Epithelial cell of proximal tubule (primary cell): ENCODE data around the gene CCDC172. TPM values are rescaled to one million over a fixed set of nuclear protein-coding genes. Genes with fewer than 3 reads are reported as not detected.

Experiments used
- DNase-seq: peaks from one replicate; pipeline ENCODE4 v3.0.0-alpha.2; 2011; ENCODE audit warnings: low read depth
- H3K4me3 ChIP-seq: 2 replicates; pipeline ENCODE4 v1.5.1; 2011; ENCODE audit warnings: low read depth, mild to moderate bottlenecking, low read length
- total RNA-seq: library from RNA; depleted of rRNA; stranded (reverse); fragments of >200 nt; gene quantifications from 2 replicates; pipeline ENCODE4 v1.2.3, GENCODE V29; 2015
- TF ChIP-seq, protein P1 (sequence below): conservative IDR thresholded peaks from 2 replicates; pipeline ENCODE4 v1.5.1; 2012; ENCODE audit warnings: low read depth, mild to moderate bottlenecking, low read length

The CCDC172 gene
- total RNA-seq, 1 donor from 2014 or later, result not detected

DNA sequence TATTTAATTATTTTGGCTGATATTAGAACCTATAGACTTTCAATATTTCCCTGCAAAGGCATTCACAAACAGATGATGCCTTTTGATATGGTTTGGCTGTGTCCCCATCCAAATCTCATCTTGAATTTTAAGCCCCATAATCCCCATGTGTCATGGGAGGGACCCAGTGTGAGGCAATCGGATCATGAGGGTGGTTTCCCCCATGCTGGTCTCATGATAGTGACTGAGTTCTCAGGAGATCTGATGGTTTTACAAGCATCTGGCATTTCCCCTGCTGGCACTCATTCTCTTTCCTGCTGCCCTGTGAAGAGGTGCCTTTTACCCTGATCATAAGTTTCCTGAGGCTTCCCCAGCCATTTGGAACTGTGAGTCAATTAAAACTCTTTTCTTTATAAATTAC is 94.1 kb downstream of the CCDC172 start:
- TF ChIP-seq, protein P1, sequence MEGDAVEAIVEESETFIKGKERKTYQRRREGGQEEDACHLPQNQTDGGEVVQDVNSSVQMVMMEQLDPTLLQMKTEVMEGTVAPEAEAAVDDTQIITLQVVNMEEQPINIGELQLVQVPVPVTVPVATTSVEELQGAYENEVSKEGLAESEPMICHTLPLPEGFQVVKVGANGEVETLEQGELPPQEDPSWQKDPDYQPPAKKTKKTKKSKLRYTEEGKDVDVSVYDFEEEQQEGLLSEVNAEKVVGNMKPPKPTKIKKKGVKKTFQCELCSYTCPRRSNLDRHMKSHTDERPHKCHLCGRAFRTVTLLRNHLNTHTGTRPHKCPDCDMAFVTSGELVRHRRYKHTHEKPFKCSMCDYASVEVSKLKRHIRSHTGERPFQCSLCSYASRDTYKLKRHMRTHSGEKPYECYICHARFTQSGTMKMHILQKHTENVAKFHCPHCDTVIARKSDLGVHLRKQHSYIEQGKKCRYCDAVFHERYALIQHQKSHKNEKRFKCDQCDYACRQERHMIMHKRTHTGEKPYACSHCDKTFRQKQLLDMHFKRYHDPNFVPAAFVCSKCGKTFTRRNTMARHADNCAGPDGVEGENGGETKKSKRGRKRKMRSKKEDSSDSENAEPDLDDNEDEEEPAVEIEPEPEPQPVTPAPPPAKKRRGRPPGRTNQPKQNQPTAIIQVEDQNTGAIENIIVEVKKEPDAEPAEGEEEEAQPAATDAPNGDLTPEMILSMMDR, result no peak
- peak; percentile 13 for DNase-seq
- H3K4me3 ChIP-seq, result no peak overlapping the region

DNA sequence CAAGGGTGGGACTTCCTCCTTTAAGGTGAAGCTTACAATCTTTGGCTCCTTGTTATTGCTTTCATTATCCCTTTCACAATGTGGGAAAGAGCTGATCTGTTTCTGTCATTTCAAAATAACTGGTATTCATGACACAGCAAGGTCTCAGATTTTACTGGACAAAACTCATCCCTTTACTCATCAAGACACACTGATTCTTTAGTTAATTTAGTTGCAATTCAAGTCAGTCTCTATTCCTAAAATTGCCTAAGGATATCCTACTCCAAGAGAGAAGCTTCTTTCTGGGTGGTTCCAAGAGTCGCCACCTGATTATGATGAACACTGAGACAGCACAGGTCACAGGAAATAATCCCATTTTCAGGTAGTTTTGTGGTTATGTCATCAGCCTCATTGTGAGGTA is 97.6 kb downstream of the CCDC172 start:
- DNase-seq, result no peak
- TF ChIP-seq, protein P1, result no peak
- no peak overlapping the region for H3K4me3 ChIP-seq

DNA sequence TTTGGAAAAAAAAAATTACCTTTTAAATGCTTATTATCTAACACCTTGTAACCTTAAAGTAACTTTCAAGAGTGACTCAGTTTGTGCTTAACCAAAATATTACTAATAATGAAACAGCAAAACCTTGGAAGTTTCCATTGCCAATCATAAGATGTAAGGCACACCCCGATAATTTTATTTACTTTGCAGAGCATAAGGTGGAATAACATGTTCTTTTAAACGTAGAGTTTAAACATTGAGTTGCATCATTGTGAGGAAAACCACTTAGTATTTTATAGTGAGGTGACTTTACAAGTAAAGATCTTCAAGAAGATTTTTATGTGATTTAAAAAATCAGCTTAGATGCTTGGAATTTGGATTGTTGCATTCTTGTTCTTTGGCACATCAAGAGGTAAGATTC is 103.4 kb downstream of the CCDC172 start, which contains the start of gene PNLIPRP3:
TSS of gene PNLIPRP3 (plus strand) at position 177 of the 400 bp plus-strand sequence. CDS start at position 343, 166 bp downstream.
- H3K4me3 ChIP-seq, result no peak within 1 kb of the TSS
- DNase-seq, result no peak
- TF ChIP-seq, protein P1, result no peak

DNA sequence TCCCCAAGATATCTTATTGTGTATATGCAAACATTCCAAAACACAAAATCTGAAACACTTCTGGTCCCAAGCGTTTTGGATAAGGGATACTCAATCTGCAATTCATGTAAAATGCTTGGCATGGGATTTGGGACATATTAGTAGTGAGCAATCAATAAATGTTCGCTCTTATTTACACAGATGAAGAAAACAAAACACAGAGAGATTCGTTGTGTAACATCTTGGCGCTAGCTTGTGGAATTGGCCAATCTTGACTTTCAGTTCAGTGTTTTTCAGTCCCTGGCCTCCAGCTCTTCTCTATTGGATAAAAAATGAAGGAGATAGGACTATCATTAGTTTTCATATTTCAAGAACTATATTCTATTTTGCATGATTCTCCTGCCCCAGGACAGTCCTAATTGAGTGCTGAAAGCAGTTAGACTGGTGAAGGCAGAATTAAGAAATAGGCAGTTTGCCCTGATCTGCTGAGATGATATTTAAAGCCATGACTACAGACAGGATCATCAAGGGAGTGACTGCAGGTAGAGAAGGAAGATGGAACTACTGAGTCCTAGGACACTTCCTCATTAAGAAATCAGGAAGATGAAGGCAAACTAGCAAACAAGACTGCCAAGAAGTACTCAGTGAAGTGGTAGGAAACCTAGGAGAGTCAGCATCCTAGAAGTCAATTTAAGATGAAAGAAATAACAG is 105.2 kb downstream of the CCDC172 start:
- H3K4me3 ChIP-seq, result no peak overlapping the region
- DNase-seq, result no peak
- TF ChIP-seq, protein P1, result no peak

Other genes starting within 250 kb of the CCDC172 start
- gene GFRA1, start 51.2 kb upstream of the CCDC172 start, total RNA-seq, result 10.6 and 42.7 TPM in 2 replicates
- not detected in 2 replicates for gene PNLIPRP3, start 103.4 kb downstream of the CCDC172 start, total RNA-seq
- gene PNLIP, start 221.5 kb downstream of the CCDC172 start, total RNA-seq, result not detected in 2 replicates